Measurements from ENCODE around the gene ARHGAP15.
A peak's percentile ranks its signal among the peaks of the same experiment; 100 is the strongest.

The ARHGAP15 gene

GRCh38 chr2:143668234-143668633 is 539.0 kb downstream of the ARHGAP15 start:
- no peak for DNase-seq

DNA sequence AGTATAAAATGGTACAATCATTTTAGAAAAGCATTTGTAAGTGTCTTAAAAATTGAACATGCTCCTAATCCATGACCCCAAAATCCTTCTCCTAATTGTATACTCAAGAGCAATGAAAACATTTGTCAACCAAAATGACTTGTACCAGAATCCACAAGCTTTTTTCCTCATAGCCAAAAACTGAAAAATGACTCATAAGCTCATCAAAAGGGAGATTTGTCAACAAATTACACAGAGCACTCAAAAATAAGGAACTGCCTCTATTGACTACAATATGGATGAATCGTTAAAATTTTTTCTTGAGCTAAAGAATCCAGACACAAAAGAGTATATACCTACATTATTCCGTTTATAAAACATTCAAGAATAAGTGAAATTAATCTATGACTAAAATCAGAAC is 544.8 kb downstream of the ARHGAP15 start:
- DNase-seq, result no peak

GRCh38 chr2:143675021-143675420 is 545.8 kb downstream of the ARHGAP15 start:
- no peak for DNase-seq

- no peak for DNase-seq
Measured at GRCh38 chr2:143679617-143680016, 550.4 kb downstream of the ARHGAP15 start.

DNA sequence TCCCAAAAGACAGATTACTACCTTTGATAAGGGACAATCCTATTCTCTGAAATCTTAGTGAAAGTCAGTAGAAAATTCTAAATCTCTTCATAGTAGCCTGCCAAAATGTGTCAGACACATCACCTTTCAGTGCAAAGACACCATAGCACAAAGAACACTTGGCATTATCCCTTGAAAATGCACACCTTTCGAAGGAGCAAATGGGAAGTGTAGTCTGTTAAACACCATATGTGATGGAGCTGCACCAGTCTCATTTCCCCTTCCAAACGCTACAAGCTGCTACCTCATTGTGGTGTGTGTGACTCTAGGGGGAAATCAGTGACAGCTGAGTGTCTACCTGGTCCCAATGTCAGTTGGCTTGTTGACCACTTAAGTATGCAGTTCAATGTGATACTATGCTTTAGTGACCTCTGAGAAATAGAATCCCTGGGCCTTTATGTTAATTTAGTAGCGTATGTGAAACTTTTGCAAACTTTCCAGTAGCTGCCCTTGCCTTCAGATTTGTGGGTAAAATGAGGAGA is 551.7 kb downstream of the ARHGAP15 start:
- no peak for DNase-seq

- DNase-seq, result peak; percentile 54 to 71
Measured at GRCh38 chr2:143682436-143683055, 553.3 kb downstream of the ARHGAP15 start.

- DNase-seq, result no peak
Measured at GRCh38 chr2:143683977-143684376, 554.8 kb downstream of the ARHGAP15 start.

GRCh38 chr2:143684551-143685320 is 555.5 kb downstream of the ARHGAP15 start:
- no peak for DNase-seq

GRCh38 chr2:143685421-143686078 is 556.3 kb downstream of the ARHGAP15 start:
- no peak for DNase-seq

DNA sequence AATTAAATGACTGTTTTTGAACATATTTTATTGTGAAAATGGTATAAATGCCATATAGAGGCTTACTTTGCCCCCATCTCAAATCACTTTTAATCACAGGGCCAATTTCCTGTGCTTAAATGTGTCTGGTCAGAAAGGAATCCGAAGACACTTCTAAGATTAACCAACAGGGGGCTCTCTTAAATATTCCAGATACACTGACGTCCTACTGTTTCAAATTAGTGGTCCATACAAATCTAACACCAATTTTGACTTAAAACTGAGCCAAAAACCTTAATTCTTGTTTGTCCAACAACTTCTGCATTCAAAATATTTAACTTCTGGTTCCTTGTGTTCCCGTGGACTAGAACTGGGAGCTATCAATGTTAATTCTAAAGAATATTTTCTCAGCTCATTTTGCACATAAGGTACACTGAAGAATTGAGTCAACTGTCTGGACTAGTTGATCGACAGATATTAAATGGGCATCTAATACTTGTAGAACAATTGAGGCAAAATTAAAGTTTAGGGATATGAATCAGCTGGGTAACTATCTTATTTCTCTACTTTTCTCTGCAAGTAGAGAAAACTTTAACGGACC is 557.5 kb downstream of the ARHGAP15 start:
- DNase-seq, result peak; percentile 67 to 85

GRCh38 chr2:143688248-143688647 is 559.0 kb downstream of the ARHGAP15 start:
- no peak for DNase-seq

- no peak for DNase-seq
Measured at GRCh38 chr2:143688815-143689214, 559.6 kb downstream of the ARHGAP15 start.

GRCh38 chr2:143689541-143689940 is 560.3 kb downstream of the ARHGAP15 start:
- no peak for DNase-seq

- no peak for DNase-seq
Measured at GRCh38 chr2:143690235-143690634, 561.0 kb downstream of the ARHGAP15 start.

- DNase-seq, result no peak
Measured at GRCh38 chr2:143691121-143691520, 561.9 kb downstream of the ARHGAP15 start.

DNA sequence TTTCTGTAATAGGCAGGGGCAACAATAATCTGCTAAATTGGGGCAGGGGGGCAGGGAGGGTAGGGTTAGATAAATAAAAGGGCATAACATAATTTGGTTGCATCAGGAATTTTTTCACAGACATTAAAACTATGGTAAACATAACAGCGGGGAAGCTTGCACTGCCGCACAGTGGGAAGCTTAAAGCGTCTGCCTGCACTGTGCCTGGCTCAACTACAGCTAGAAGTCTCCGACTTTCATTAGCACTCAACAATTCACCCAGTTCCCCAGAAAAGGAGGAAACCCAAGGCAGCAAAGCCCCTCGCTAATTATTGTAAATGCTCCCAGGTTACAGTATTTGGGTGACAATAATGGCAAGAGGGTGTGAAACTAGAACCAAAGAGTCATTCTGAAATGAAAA is 562.9 kb downstream of the ARHGAP15 start:
- DNase-seq, result no peak

- DNase-seq, result no peak
Measured at GRCh38 chr2:143692967-143693366, 563.7 kb downstream of the ARHGAP15 start.

GRCh38 chr2:143694335-143694734 is 565.1 kb downstream of the ARHGAP15 start:
- no peak for DNase-seq

DNA sequence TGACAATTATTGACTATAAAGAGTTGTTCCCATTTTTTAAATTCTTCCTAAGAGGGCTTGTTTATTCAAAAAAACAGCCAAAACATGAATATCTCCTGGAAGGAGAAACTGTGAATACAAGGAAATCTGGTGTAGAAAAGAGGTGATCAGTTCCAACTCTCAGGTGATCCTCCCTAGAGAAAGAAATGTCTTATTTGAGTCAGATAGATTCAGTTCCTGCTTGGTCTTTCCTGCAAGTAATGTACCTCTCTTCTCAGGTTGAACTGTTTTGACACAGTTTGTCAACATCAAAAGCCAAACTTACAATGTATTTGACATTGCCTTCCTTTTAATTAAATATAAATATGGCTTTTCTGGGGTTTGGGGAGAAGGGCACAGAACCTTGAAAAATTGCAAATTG is 567.4 kb downstream of the ARHGAP15 start:
- DNase-seq, result no peak

- DNase-seq, result no peak
Measured at GRCh38 chr2:143697744-143698143, 568.5 kb downstream of the ARHGAP15 start.

DNA sequence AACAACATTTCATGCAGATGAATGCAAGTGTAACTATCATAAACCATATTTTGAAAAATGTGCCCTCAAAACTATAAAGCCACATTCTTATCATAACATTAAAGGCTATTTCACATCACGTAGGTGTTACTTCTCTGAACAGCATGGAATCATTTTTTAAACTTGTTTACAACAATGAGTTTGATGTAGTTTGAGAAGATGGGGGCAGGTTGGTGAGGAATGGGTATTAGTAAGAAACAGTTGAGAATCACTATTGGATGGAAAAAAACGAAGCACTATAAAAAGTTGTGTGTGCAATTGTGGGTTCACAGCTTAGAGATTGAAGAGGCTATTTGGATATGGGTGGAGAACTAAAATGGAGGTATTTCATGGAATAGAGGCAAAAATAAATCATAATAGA is 569.1 kb downstream of the ARHGAP15 start:
- DNase-seq, result no peak

GRCh38 chr2:143698888-143699570 is 569.8 kb downstream of the ARHGAP15 start:
- peak; percentile 36 to 41 for DNase-seq

GRCh38 chr2:143700865-143701264 is 571.6 kb downstream of the ARHGAP15 start:
- no peak for DNase-seq
